B cell (primary cell): ENCODE data around the gene PDLIM4.

Experiments
- CTCF ChIP-seq: fragments of 200-600 bp; IDR thresholded peaks from one replicate; pipeline ENCODE4 v1.8.0; 2022; ENCODE audit warnings: antibody characterized with exemption, mild to moderate bottlenecking
- EZH2 ChIP-seq: IDR thresholded peaks from 2 replicates; pipeline ENCODE4 v1.6.1; 2012; ENCODE audit warnings: borderline replicate concordance, low read depth, mild to moderate bottlenecking, moderate library complexity, low read length; ENCODE audit not compliant: insufficient read depth, poor library complexity, severe bottlenecking

- TF ChIP-seq CTCF (no peak), EZH2 (no peak)
These were observed 41.1 kb downstream of the PDLIM4 start for GRCh38 chr5:132298298-132299212.
